HepG2 (cell line): ENCODE measurements around the gene SLC6A4. TPM values are rescaled to one million over a fixed set of nuclear protein-coding genes. Genes with fewer than 3 reads are reported as not detected.
A peak's percentile ranks its signal among the peaks of the same experiment; 100 is the strongest.

Source experiments
- ATF7-NPFF ChIP-seq: sonication (generic); formaldehyde crosslinking; IDR thresholded peaks from 2 replicates; pipeline ENCODE4 v1.8.1; 2023; ENCODE audit warnings: mild to moderate bottlenecking, low read depth, missing genetic modification reagents, moderate library complexity
- CHD4 ChIP-seq: fragments of 200-600 bp; sonication (generic); IDR thresholded peaks from 2 replicates; pipeline ENCODE4 v1.7.0; 2017; ENCODE audit warnings: mild to moderate bottlenecking, low read length, borderline replicate concordance
- ERF ChIP-seq: IDR thresholded peaks from 2 replicates; pipeline ENCODE4 v1.6.1; 2018; ENCODE audit warnings: missing biosample characterization, missing genetic modification reagents
- ETV5 ChIP-seq: IDR thresholded peaks from 2 replicates; pipeline ENCODE4 v1.6.1; 2018; ENCODE audit warnings: missing biosample characterization, missing genetic modification reagents, inconsistent platforms, borderline replicate concordance
- GATAD1 ChIP-seq: IDR thresholded peaks from 2 replicates; pipeline ENCODE4 v1.6.1; 2016; ENCODE audit warnings: missing genetic modification reagents, missing compliant biosample characterization
- GATAD2A ChIP-seq: IDR thresholded peaks from 2 replicates; pipeline ENCODE4 v1.6.1; 2016
- GTF2F1 ChIP-seq: fragments of 150-350 bp; IDR thresholded peaks from 2 replicates; pipeline ENCODE4 v1.6.1; 2014; ENCODE audit warnings: low read length
- KDM4B ChIP-seq: sonication (generic); formaldehyde crosslinking; IDR thresholded peaks from 2 replicates; pipeline ENCODE4 v1.4.0; 2020; ENCODE audit warnings: missing genetic modification reagents
- MED1 ChIP-seq: sonication (generic); formaldehyde crosslinking; IDR thresholded peaks from 2 replicates; pipeline ENCODE4 v1.4.0; 2020; ENCODE audit warnings: missing genetic modification reagents
- RBFOX2 ChIP-seq: fragments of 200-400 bp; formaldehyde crosslinking; IDR thresholded peaks from 2 replicates; pipeline ENCODE4 v1.6.1; 2017; ENCODE audit warnings: low read depth, mild to moderate bottlenecking, low read length
- SAFB2 ChIP-seq: sonication (generic); formaldehyde crosslinking; IDR thresholded peaks from 2 replicates; pipeline ENCODE4 v1.5.1; 2020; ENCODE audit warnings: missing genetic modification reagents, low read depth, mild to moderate bottlenecking, borderline replicate concordance
- TP53 ChIP-seq: sonication (generic); formaldehyde crosslinking; conservative IDR thresholded peaks from 2 replicates; pipeline ENCODE4 v1.4.0; 2020; ENCODE audit warnings: missing genetic modification reagents
- ZNF777 ChIP-seq: sonication (generic); formaldehyde crosslinking; IDR thresholded peaks from 2 replicates; pipeline ENCODE4 v1.4.0; 2020; ENCODE audit warnings: missing genetic modification reagents
- ZSCAN30 ChIP-seq: sonication (generic); formaldehyde crosslinking; IDR thresholded peaks from 2 replicates; pipeline ENCODE4 v1.5.0; 2020; ENCODE audit warnings: mild to moderate bottlenecking, missing genetic modification reagents
- polyA plus RNA-seq, 8 experiments: library from polyadenylated mRNA; depleted of rRNA in 3 of 8; stranded (reverse) in 7 of 8; unstranded in 1 of 8; fragments of >200 nt; fragmentation: Illumina TruSeq in 4 of 8; extraction: Trizol in 4 of 8; gene quantifications; 2 replicates each; pipeline versions ENCODE4 v1.2.1 to v1.2.3, GENCODE V29; 2011 to 2016; ENCODE audit warnings: low read depth in 4 of 8, missing spikeins in 1 of 8, mixed read lengths in 1 of 8; ENCODE audit not compliant: insufficient read depth in 1 of 8
- total RNA-seq, 5 experiments: library from RNA; depleted of rRNA; stranded (reverse); fragments of >200 nt; fragmentation: Illumina TruSeq; extraction: Trizol; gene quantifications; 2 replicates each; pipeline ENCODE4 v1.2.3, GENCODE V29; 2016; ENCODE audit warnings: low read depth in 1 of 5
- TF ChIP-seq, protein P1 (sequence below): sonication (generic); formaldehyde crosslinking; IDR thresholded peaks from 2 replicates; pipeline ENCODE4 v1.5.1; 2020; ENCODE audit warnings: missing genetic modification reagents, mild to moderate bottlenecking, borderline replicate concordance
- TF ChIP-seq, protein P2 (sequence below): sonication (generic); formaldehyde crosslinking; IDR thresholded peaks from 2 replicates; pipeline ENCODE4 v1.4.0; 2020; ENCODE audit warnings: missing genetic modification reagents, borderline replicate concordance
- TF ChIP-seq, protein P3 (sequence below): sonication (generic); formaldehyde crosslinking; IDR thresholded peaks from 2 replicates; pipeline ENCODE4 v1.8.0; 2022; ENCODE audit warnings: missing genetic modification reagents, mild to moderate bottlenecking, borderline replicate concordance
- TF ChIP-seq, protein P4 (sequence below): sonication (generic); formaldehyde crosslinking; IDR thresholded peaks from 2 replicates; pipeline ENCODE4 v1.5.1; 2020; ENCODE audit warnings: missing genetic modification reagents, mild to moderate bottlenecking, borderline replicate concordance
- TF ChIP-seq, protein P5 (sequence below): sonication (generic); formaldehyde crosslinking; IDR thresholded peaks from 2 replicates; pipeline ENCODE4 v1.4.0; 2020; ENCODE audit warnings: missing genetic modification reagents
- TF ChIP-seq, protein P6 (sequence below): sonication (generic); formaldehyde crosslinking; conservative IDR thresholded peaks from 2 replicates; pipeline ENCODE4 v1.4.0; 2020; ENCODE audit warnings: missing genetic modification reagents

The SLC6A4 gene
- total and polyA plus RNA-seq, 2 of the 13 experiments (the other 11 are each of a cell fraction or from before 2014, with no cell fraction given) = 7.6 to 20.3 TPM

DNA sequence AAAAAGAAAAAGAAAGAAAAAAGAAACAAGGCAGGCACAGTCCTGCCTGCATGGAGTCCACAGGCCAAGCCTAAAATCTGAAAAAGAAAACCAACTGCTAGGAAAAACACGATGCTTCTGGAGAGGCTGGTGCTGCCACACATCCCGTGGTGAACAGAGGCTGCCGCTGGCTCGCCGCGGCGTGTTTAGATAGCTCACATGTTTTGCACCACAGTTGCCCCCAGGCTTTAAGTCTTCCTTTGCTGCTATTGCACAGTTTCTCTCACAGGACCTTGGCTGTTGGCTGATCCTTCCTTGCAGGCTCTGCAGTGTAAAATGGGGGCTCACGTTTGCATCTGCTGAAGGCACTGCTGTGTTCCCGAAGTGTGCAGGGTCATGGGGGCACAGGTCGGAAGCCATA, 8.6 kb downstream of the SLC6A4 start (continued):
- TF ChIP-seq, protein P1, sequence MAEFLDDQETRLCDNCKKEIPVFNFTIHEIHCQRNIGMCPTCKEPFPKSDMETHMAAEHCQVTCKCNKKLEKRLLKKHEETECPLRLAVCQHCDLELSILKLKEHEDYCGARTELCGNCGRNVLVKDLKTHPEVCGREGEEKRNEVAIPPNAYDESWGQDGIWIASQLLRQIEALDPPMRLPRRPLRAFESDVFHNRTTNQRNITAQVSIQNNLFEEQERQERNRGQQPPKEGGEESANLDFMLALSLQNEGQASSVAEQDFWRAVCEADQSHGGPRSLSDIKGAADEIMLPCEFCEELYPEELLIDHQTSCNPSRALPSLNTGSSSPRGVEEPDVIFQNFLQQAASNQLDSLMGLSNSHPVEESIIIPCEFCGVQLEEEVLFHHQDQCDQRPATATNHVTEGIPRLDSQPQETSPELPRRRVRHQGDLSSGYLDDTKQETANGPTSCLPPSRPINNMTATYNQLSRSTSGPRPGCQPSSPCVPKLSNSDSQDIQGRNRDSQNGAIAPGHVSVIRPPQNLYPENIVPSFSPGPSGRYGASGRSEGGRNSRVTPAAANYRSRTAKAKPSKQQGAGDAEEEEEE (CRISPR knock-in tag) = no peak
- TF ChIP-seq ZNF777 = no peak
- TF ChIP-seq MED1 = no peak
- no peak for TF ChIP-seq GATAD1 (CRISPR knock-in tag)
- TF ChIP-seq, protein P2, sequence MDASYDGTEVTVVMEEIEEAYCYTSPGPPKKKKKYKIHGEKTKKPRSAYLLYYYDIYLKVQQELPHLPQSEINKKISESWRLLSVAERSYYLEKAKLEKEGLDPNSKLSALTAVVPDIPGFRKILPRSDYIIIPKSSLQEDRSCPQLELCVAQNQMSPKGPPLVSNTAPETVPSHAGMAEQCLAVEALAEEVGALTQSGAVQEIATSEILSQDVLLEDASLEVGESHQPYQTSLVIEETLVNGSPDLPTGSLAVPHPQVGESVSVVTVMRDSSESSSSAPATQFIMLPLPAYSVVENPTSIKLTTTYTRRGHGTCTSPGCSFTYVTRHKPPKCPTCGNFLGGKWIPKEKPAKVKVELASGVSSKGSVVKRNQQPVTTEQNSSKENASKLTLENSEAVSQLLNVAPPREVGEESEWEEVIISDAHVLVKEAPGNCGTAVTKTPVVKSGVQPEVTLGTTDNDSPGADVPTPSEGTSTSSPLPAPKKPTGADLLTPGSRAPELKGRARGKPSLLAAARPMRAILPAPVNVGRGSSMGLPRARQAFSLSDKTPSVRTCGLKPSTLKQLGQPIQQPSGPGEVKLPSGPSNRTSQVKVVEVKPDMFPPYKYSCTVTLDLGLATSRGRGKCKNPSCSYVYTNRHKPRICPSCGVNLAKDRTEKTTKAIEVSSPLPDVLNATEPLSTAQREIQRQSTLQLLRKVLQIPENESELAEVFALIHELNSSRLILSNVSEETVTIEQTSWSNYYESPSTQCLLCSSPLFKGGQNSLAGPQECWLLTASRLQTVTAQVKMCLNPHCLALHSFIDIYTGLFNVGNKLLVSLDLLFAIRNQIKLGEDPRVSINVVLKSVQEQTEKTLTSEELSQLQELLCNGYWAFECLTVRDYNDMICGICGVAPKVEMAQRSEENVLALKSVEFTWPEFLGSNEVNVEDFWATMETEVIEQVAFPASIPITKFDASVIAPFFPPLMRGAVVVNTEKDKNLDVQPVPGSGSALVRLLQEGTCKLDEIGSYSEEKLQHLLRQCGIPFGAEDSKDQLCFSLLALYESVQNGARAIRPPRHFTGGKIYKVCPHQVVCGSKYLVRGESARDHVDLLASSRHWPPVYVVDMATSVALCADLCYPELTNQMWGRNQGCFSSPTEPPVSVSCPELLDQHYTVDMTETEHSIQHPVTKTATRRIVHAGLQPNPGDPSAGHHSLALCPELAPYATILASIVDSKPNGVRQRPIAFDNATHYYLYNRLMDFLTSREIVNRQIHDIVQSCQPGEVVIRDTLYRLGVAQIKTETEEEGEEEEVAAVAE (CRISPR knock-in tag) = no peak
- no peak for TF ChIP-seq ETV5 (CRISPR knock-in tag)
- TF ChIP-seq, protein P3, sequence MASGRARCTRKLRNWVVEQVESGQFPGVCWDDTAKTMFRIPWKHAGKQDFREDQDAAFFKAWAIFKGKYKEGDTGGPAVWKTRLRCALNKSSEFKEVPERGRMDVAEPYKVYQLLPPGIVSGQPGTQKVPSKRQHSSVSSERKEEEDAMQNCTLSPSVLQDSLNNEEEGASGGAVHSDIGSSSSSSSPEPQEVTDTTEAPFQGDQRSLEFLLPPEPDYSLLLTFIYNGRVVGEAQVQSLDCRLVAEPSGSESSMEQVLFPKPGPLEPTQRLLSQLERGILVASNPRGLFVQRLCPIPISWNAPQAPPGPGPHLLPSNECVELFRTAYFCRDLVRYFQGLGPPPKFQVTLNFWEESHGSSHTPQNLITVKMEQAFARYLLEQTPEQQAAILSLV (CRISPR knock-in tag) = 0 out of 2 replicates have a peak, but pooled peaks have one; percentile 28
- TF ChIP-seq, protein P4, sequence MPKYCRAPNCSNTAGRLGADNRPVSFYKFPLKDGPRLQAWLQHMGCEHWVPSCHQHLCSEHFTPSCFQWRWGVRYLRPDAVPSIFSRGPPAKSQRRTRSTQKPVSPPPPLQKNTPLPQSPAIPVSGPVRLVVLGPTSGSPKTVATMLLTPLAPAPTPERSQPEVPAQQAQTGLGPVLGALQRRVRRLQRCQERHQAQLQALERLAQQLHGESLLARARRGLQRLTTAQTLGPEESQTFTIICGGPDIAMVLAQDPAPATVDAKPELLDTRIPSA (CRISPR knock-in tag) = no peak
- no peak for TF ChIP-seq GTF2F1
- no peak for TF ChIP-seq KDM4B
- TF ChIP-seq, protein P5, sequence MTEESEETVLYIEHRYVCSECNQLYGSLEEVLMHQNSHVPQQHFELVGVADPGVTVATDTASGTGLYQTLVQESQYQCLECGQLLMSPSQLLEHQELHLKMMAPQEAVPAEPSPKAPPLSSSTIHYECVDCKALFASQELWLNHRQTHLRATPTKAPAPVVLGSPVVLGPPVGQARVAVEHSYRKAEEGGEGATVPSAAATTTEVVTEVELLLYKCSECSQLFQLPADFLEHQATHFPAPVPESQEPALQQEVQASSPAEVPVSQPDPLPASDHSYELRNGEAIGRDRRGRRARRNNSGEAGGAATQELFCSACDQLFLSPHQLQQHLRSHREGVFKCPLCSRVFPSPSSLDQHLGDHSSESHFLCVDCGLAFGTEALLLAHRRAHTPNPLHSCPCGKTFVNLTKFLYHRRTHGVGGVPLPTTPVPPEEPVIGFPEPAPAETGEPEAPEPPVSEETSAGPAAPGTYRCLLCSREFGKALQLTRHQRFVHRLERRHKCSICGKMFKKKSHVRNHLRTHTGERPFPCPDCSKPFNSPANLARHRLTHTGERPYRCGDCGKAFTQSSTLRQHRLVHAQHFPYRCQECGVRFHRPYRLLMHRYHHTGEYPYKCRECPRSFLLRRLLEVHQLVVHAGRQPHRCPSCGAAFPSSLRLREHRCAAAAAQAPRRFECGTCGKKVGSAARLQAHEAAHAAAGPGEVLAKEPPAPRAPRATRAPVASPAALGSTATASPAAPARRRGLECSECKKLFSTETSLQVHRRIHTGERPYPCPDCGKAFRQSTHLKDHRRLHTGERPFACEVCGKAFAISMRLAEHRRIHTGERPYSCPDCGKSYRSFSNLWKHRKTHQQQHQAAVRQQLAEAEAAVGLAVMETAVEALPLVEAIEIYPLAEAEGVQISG (CRISPR knock-in tag) = no peak
- TF ChIP-seq ATF7-NPFF (CRISPR knock-in tag) = no peak
- no peak for TF ChIP-seq ERF
- no peak for TF ChIP-seq TP53 (CRISPR knock-in tag)
- TF ChIP-seq, protein P6, sequence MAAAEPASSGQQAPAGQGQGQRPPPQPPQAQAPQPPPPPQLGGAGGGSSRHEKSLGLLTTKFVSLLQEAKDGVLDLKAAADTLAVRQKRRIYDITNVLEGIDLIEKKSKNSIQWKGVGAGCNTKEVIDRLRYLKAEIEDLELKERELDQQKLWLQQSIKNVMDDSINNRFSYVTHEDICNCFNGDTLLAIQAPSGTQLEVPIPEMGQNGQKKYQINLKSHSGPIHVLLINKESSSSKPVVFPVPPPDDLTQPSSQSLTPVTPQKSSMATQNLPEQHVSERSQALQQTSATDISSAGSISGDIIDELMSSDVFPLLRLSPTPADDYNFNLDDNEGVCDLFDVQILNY = no peak
- no peak for TF ChIP-seq ZSCAN30
- 0 out of 2 replicates have a peak, but pooled peaks have one; percentile 30 for TF ChIP-seq RBFOX2
- TF ChIP-seq GATAD2A (CRISPR knock-in tag) = peak; percentile 23; the same call in 1 of the 2 replicates
- TF ChIP-seq CHD4 = no peak
- no peak for TF ChIP-seq SAFB2 (CRISPR knock-in tag)
